Measurements from ENCODE around the gene HPCAL1. TPM values are rescaled to one million over a fixed set of nuclear protein-coding genes. Genes with fewer than 3 reads are reported as not detected.
A peak's percentile ranks its signal among the peaks of the same experiment; 100 is the strongest.

Gene HPCAL1
- total RNA-seq (2014; rRNA removed; shearing (Covaris generic)): 9.1 and 9.7 TPM in 2 replicates
- total RNA-seq (2022): 7.2 and 9.2 TPM in 2 replicates
- Bru-seq, nascent RNA: percentile 39 among the genes with signal in this experiment
- percentile 46 among the genes with signal in this experiment for BruChase-seq, experiment 1, labeled RNA remaining after a 6-hour chase
- percentile 42 among the genes with signal in this experiment for BruChase-seq, experiment 2, labeled RNA remaining after a 2-hour chase
- long read RNA-seq, transcript HPCAL1-201 (5 exons, 1,751 nt): major isoform, 19 of 25 reads
- long read RNA-seq, partial matches to known transcripts: 1 of 25 reads
- long read RNA-seq, other reads (novel, unspliced or antisense): 5 of 25 reads

- H3K4me2 ChIP-seq (ENCODE audit: low read length): peak within 1 kb of the TSS; percentile 82
- H4K20me1 ChIP-seq (ENCODE audit: insufficient read depth, low read length): peaks cover 14% of the 10 kb centered on the region; the same call in 1 of the 2 replicates
- TF ChIP-seq, protein P1, sequence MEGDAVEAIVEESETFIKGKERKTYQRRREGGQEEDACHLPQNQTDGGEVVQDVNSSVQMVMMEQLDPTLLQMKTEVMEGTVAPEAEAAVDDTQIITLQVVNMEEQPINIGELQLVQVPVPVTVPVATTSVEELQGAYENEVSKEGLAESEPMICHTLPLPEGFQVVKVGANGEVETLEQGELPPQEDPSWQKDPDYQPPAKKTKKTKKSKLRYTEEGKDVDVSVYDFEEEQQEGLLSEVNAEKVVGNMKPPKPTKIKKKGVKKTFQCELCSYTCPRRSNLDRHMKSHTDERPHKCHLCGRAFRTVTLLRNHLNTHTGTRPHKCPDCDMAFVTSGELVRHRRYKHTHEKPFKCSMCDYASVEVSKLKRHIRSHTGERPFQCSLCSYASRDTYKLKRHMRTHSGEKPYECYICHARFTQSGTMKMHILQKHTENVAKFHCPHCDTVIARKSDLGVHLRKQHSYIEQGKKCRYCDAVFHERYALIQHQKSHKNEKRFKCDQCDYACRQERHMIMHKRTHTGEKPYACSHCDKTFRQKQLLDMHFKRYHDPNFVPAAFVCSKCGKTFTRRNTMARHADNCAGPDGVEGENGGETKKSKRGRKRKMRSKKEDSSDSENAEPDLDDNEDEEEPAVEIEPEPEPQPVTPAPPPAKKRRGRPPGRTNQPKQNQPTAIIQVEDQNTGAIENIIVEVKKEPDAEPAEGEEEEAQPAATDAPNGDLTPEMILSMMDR (conservative IDR thresholded peaks at IDR 0.05; ENCODE audit: low read length): peak; percentile 64
- TF ChIP-seq EZH2phosphoT487 (IDR thresholded peaks at IDR 0.05; ENCODE audit: borderline replicate concordance, low read depth, low read length): no peak
- DNase-seq (ENCODE audit: low spot score): peak; percentile 92
- CTCF ChIA-PET (ENCODE audit: unreplicated experiment): no interaction called here
- POLR2A ChIA-PET: interaction anchor here (0.5 to 3.6 kb wide), 5 partner anchors 26 to 375 kb away, joined by 3 to 13 read pairs (median 5); no protein-coding TSS in a partner anchor
- H3K9me3 ChIP-seq (ENCODE audit: low read length): 0 out of 2 replicates have a peak, but pooled peaks cover 6% of the 10 kb centered on the region
- H3K79me2 ChIP-seq (ENCODE audit: insufficient read depth, low read depth, low read length): no peaks in the 10 kb centered on the region
- H3K36me3 ChIP-seq (ENCODE audit: insufficient read depth, low read length): no peaks in the 10 kb centered on the region
- intact Hi-C loops (cut with micrococcal nuclease; ENCODE audit: unreplicated experiment): loop anchor here (1.0 to 2.0 kb wide), 3 partner anchors 22 to 107 kb away; no protein-coding TSS in a partner anchor
- no TSS peak for BruUV-seq (replicated peaks)
- H3K27ac ChIP-seq (ENCODE audit: low read depth, low read length, poor library complexity, severe bottlenecking): peak within 1 kb of the TSS; percentile 41
- H3K4me1 ChIP-seq (ENCODE audit: insufficient read depth, low read length, poor library complexity, severe bottlenecking): peaks cover 25% of the 10 kb centered on the region
- H2AFZ ChIP-seq (ENCODE audit: low read length): peak within 1 kb of the TSS; percentile 82
- peak within 1 kb of the TSS; percentile 74 for H3K4me3 ChIP-seq (ENCODE audit: low read depth, low read length, poor library complexity, severe bottlenecking)
- H3K9me2 ChIP-seq (ENCODE audit: insufficient read depth, low read length): no peaks in the 10 kb centered on the region
These were observed at the start of gene HPCAL1 for GRCh38 chr2:10302479-10303180. Gene HPCAL1 (plus strand): TSS chr2:10302904. CDS start chr2:10419758, 116,854 bp downstream.

- BruUV-seq (replicated peaks): no TSS peak
- DNase-seq (ENCODE audit: low spot score): no peak
- no peak overlapping the region for H3K4me2 ChIP-seq (ENCODE audit: low read length)
- ChIA-PET CTCF (ENCODE audit: unreplicated experiment) (no interaction called here), POLR2A (no interaction called here)
- no peak overlapping the region for H2AFZ ChIP-seq (ENCODE audit: low read length)
- intact Hi-C loops (cut with micrococcal nuclease; ENCODE audit: unreplicated experiment): no loop called here
- H3K9me2 ChIP-seq (ENCODE audit: insufficient read depth, low read length): no peaks in the 10 kb centered on the region
- no peak for TF ChIP-seq EZH2phosphoT487 (IDR thresholded peaks at IDR 0.05; ENCODE audit: borderline replicate concordance, low read depth, low read length)
- TF ChIP-seq, protein P1 (conservative IDR thresholded peaks at IDR 0.05; ENCODE audit: low read length): no peak
- H3K9me3 ChIP-seq (ENCODE audit: low read length): peaks cover 21% of the 10 kb centered on the region
- H3K79me2 ChIP-seq (ENCODE audit: insufficient read depth, low read depth, low read length): no peaks in the 10 kb centered on the region
- H3K36me3 ChIP-seq (ENCODE audit: insufficient read depth, low read length): no peaks in the 10 kb centered on the region
- no peaks in the 10 kb centered on the region for H3K4me1 ChIP-seq (ENCODE audit: insufficient read depth, low read length, poor library complexity, severe bottlenecking)
- no peak overlapping the region for H3K4me3 ChIP-seq (ENCODE audit: low read depth, low read length, poor library complexity, severe bottlenecking)
- H4K20me1 ChIP-seq (ENCODE audit: insufficient read depth, low read length): no peaks in the 10 kb centered on the region
- no peak overlapping the region for H3K27ac ChIP-seq (ENCODE audit: low read depth, low read length, poor library complexity, severe bottlenecking)
These were observed 48.9 kb upstream of the HPCAL1 start for GRCh38 chr2:10253596-10254372.

All from OCI-LY7 (cell line).